NCI-H524 (cell line): ENCODE measurements around the gene UNC5B.

ENCODE experiments used
- DNase-seq, 2 experiments: peaks; one replicate each; lab custom pipeline; 2025; lab: John Stamatoyannopoulos, UW

The UNC5B gene

GRCh38 chr10:71319800-71320392 is 107.5 kb downstream of the UNC5B start:
- DNase-seq, result no peak

GRCh38 chr10:71320592-71320991 is 108.2 kb downstream of the UNC5B start:
- no peak for DNase-seq

- no peak for DNase-seq
Observed at GRCh38 chr10:71321386-71321785, 109.0 kb downstream of the UNC5B start.

GRCh38 chr10:71323407-71323806 is 111.0 kb downstream of the UNC5B start:
- no peak for DNase-seq

GRCh38 chr10:71324743-71325142 is 112.4 kb downstream of the UNC5B start:
- DNase-seq, result no peak

GRCh38 chr10:71325267-71325666 is 112.9 kb downstream of the UNC5B start:
- DNase-seq, result no peak

GRCh38 chr10:71326464-71326881 is 114.1 kb downstream of the UNC5B start:
- peak in 1 of 2 experiments; percentile 44 for DNase-seq

- DNase-seq, result no peak
Observed at GRCh38 chr10:71330789-71331404, 118.5 kb downstream of the UNC5B start.

- DNase-seq, result peak in 1 of 2 experiments; percentile 38
Observed at GRCh38 chr10:71331736-71332135, 119.4 kb downstream of the UNC5B start.

- no peak for DNase-seq
Observed at GRCh38 chr10:71332466-71332865, 120.1 kb downstream of the UNC5B start.

- peak; percentile 11 to 52 for DNase-seq
Observed at GRCh38 chr10:71333129-71333887, 120.9 kb downstream of the UNC5B start.

GRCh38 chr10:71334221-71334791 is 121.9 kb downstream of the UNC5B start:
- DNase-seq, result no peak

GRCh38 chr10:71335173-71335708 is 122.9 kb downstream of the UNC5B start:
- DNase-seq, result no peak

GRCh38 chr10:71336632-71337031 is 124.3 kb downstream of the UNC5B start:
- DNase-seq, result no peak

GRCh38 chr10:71337219-71337701 is 124.9 kb downstream of the UNC5B start:
- no peak for DNase-seq

- no peak for DNase-seq
Observed at GRCh38 chr10:71338728-71339495, 126.5 kb downstream of the UNC5B start.

- DNase-seq, result no peak
Observed at GRCh38 chr10:71339796-71340589, 127.6 kb downstream of the UNC5B start.

GRCh38 chr10:71342573-71343391 is 130.4 kb downstream of the UNC5B start:
- no peak for DNase-seq

- no peak for DNase-seq
Observed at GRCh38 chr10:71343392-71343773, 131.0 kb downstream of the UNC5B start.
